ENCODE results near the gene DDA1. TPM values are rescaled to one million over a fixed set of nuclear protein-coding genes. Genes with fewer than 3 reads are reported as not detected.
A peak's percentile ranks its signal among the peaks of the same experiment; 100 is the strongest.

The DDA1 gene
- total RNA-seq, 4 donors from 2014 or later, result 4.6 to 44.4 (median 23.8) TPM

DNA sequence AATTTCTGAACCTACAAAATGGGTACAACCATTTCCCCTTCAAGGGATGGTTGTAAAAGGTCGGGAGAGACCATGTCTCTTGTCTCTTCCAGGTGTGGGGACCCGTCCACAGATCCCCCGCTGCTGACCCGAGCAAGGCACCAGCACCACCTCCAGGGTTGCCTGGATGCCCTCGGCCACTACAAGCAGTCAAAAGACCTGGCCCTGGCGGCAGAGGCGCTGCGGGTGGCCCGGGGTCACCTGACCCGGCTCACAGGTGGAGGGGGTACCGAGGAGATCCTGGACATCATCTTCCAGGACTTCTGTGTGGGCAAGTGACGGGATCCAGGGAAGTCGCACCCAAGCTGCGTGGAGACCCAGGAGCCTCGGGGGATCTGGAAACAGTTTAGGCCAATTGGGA, 32.0 kb downstream of the DDA1 start:
- DNase-seq (ENCODE audit: low spot score), result no peak
- TF ChIP-seq, protein P1, sequence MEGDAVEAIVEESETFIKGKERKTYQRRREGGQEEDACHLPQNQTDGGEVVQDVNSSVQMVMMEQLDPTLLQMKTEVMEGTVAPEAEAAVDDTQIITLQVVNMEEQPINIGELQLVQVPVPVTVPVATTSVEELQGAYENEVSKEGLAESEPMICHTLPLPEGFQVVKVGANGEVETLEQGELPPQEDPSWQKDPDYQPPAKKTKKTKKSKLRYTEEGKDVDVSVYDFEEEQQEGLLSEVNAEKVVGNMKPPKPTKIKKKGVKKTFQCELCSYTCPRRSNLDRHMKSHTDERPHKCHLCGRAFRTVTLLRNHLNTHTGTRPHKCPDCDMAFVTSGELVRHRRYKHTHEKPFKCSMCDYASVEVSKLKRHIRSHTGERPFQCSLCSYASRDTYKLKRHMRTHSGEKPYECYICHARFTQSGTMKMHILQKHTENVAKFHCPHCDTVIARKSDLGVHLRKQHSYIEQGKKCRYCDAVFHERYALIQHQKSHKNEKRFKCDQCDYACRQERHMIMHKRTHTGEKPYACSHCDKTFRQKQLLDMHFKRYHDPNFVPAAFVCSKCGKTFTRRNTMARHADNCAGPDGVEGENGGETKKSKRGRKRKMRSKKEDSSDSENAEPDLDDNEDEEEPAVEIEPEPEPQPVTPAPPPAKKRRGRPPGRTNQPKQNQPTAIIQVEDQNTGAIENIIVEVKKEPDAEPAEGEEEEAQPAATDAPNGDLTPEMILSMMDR (IDR thresholded peaks at IDR 0.05), result no peak
- no peak for ATAC-seq (ENCODE audit: low FRiP score)

DNA sequence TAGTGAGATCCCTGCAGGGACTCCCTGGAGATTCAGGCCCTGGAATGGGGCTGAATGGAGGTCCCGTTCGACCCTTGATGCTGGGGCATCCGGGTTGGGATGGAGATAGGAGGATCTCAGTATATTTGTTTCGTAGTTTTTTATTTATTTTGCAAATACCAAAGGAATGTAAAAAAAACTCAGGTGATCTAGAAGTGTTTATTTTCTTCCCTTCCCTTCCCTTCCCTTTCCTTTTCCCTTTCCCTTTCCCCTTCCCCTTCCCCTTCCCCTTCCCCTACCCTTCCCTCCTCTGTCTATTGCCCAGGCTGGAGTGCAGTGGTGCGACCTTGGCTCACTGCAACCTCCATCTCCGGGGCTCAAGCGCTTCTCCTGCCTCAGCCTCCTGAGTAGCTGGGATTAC, 32.5 kb downstream of the DDA1 start:
- ATAC-seq (ENCODE audit: low FRiP score) (no peak), DNase-seq (ENCODE audit: low spot score) (no peak)
- TF ChIP-seq, protein P1 (IDR thresholded peaks at IDR 0.05), result no peak

DNA sequence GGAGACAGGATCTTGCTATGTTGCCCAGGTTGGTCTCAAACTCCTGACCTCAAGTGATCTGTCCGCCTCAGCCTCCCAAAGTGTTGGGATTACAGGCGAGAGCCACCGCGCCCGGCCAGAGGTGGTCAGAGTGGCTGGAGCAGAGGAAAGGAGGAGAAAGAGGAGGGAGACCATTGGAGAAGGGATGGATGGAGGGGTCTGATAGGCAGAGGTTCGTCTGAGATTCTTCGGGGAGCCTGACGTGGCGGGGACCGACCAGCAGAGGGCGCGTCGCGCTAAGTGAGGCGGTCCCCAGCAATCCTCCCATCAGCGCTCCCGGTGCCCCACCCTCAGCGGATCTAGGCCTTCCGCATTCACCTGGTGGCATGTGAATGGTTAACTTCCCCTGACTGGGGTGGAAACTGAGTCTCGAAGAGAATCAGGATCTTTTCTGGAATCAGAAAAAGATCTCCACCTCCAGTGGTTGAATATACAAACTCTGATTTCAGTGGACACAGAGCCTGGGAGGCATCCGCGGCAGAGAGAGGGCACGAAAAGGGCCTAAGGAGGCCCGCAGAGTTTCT, 36.8 kb downstream of the DDA1 start:
- ATAC-seq (ENCODE audit: low FRiP score), result peak; percentile 63
- TF ChIP-seq, protein P1 (IDR thresholded peaks at IDR 0.05), result peak in 2 of 3 donors; percentile 48 to 86

DNA sequence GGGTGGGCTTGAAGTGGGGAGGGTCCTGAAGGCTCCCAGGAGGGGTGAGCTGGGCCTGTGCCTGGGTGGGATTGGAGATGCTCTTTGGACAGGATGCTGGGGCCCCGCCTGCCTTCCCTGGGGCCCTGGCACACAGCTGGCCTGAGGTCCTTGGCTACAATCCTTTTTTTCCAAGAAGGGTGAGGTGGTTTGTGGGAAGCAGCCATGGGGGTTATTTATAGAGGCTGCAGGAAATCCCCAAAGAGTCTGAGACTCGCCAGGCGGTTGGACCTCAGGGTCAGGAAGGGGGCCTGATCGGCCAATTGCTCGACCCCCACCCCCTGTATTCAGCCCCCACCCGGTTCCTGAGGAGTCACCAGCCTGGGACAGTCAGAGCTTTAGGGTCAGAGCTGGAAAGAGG, 38.0 kb downstream of the DDA1 start:
- ATAC-seq (ENCODE audit: low FRiP score) (peak; percentile 39), DNase-seq (ENCODE audit: low spot score) (no peak)
- TF ChIP-seq, protein P1 (IDR thresholded peaks at IDR 0.05), result no peak

More for the DNA sequence above, 36.8 kb downstream of the DDA1 start:
- DNase-seq (ENCODE audit: low spot score), result peak; percentile 78

DNA sequence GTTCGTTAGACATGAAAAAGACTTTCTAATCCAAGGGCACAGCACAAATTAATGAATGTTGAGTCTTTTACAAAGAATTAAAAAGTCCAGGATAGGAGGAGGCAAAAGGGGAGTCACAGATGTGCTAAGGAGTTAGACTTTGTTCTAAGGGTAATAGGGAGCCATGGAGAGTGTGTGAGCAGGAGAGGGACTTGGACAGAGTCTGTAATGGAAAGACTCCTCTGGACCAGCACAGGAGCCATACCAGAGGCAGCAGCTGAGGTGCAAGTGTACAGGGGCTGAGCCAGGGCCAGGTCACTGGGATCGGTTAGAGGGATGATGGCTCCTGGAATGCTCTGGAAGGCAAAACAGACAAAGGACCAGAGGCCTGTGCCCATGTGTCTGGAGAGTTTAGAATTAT, 38.5 kb downstream of the DDA1 start:
- DNase-seq (ENCODE audit: low spot score) (no peak), ATAC-seq (ENCODE audit: low FRiP score) (no peak)
- TF ChIP-seq, protein P1 (IDR thresholded peaks at IDR 0.05), result no peak

DNA sequence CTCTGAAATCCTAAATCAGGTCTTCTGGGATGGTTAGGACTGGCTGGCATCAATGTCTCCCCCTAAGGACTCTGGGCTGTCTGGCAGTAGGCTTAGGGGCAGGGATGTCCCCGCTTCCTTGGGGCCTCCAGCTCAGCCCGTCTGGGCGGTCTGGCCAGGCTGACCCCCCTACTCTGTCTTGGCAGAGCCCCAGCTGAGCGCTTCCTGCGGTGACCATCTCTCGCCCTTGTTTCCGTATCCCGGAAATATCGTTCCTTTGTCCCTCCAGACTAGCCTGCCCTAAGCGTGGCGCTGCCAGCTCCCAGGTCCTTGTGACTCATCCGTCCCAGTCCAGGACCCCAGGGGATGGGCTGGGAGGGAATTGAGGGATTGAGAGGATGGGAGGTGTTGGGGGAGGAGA, 39.3 kb downstream of the DDA1 start:
- DNase-seq (ENCODE audit: low spot score) (no peak), ATAC-seq (ENCODE audit: low FRiP score) (no peak)
- TF ChIP-seq, protein P1 (IDR thresholded peaks at IDR 0.05), result no peak

DNA sequence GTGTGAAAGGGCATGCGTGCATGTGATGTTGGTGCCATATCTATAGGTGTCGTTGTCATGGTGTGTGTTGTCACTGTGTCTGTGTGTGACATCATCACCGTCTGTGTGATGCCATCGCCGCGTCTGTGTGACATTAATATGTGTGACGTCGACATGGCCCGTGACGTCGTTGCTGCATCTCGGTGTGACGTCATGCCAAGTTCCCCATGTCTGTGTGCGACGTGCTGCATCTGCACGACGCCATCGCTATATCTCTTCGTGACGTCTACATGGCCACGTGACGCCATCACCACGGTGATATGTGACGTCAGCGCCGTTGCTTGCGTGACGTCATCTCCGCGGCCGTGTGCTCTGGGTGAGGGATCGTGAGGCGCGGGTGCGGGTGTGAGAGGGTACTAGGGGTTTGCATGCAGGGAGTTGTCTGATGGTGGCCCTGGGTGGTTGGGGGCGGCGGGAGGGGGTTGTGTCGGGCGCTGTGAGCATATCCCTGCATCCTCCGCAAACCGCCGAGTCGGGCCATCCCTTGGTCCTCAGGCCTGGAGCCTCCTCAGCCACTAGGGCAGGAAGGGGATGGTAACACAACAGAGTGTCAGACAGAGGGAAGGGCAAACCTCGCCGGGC, 42.6 kb downstream of the DDA1 start:
- TF ChIP-seq, protein P1 (IDR thresholded peaks at IDR 0.05), result no peak
- no peak for DNase-seq (ENCODE audit: low spot score)
- ATAC-seq (ENCODE audit: low FRiP score), result no peak
